Thyroid gland (tissue), 4 donors: ENCODE measurements around the gene SCART1. TPM values are rescaled to one million over a fixed set of nuclear protein-coding genes. Genes with fewer than 3 reads are reported as not detected.
"Not testable (repeated sequence)": the region's sequence is repeated elsewhere in the genome, so short reads cannot be mapped to it uniquely, and the experiment has no call there.

ENCODE experiments used
- DNase-seq, 2 donors: peaks; one replicate each; pipeline ENCODE4 v3.0.0-alpha.2; 2019
- H3K27ac ChIP-seq, 3 donors: fragments of 200-600 bp; sonication (generic); 1 replicate in 2 of 3; 2 replicates in 1 of 3; pipeline ENCODE4 v1.5.1; 2016 to 2019; ENCODE audit warnings: mild to moderate bottlenecking in 1 of 3, moderate library complexity in 1 of 3
- H3K27me3 ChIP-seq: fragments of 200-600 bp; sonication (generic); one replicate; pipeline ENCODE4 v1.5.1; 2019
- H3K36me3 ChIP-seq, 2 donors: fragments of 200-600 bp; sonication (generic); one replicate each; pipeline ENCODE4 v1.5.1; 2016 to 2019
- H3K4me1 ChIP-seq, 2 donors: fragments of 200-600 bp; sonication (generic); one replicate each; pipeline ENCODE4 v1.5.1; 2017 to 2019
- H3K4me3 ChIP-seq, 3 donors: fragments of 200-600 bp; sonication (generic); replicated peaks in 1 of 3; 1 replicate in 2 of 3; 2 replicates in 1 of 3; pipeline ENCODE4 v1.5.1; 2016; ENCODE audit warnings: mild to moderate bottlenecking in 1 of 3
- H3K9me3 ChIP-seq: fragments of 200-600 bp; sonication (generic); one replicate; pipeline ENCODE4 v1.5.1; 2017
- CTCF ChIP-seq, 6 experiments: fragments of 200-600 bp in 3 of 6; fragments of 450-650 bp in 3 of 6; sonication (generic) in 3 of 6; IDR thresholded peaks; one replicate each; pipeline ENCODE4 v1.5.1; 2016 to 2019; ENCODE audit warnings: antibody characterized with exemption in 6 of 6, mild to moderate bottlenecking in 2 of 6, inconsistent platforms in 1 of 6, moderate library complexity in 1 of 6
- POLR2A ChIP-seq, 2 donors: fragments of 450-650 bp; IDR thresholded peaks; one replicate each; pipeline ENCODE4 v1.6.1; 2017; ENCODE audit warnings: antibody characterized with exemption in 2 of 2, mild to moderate bottlenecking in 2 of 2, moderate library complexity in 1 of 2
- WGBS, 2 donors: methylation state at CpG; one replicate each; pipeline ENCODE4 v1.1.5; 2017; 5-methylcytosine and 5-hydroxymethylcytosine counted together
- intact Hi-C: fragments of 100-400 bp; cut with DNase I; formaldehyde crosslinking; loops from one replicate; pipeline ENCODE4 v1.15.1; 2023
- total RNA-seq, 4 donors: library from RNA; depleted of rRNA; stranded (reverse); fragments of >200 nt; gene quantifications; one replicate each; pipeline ENCODE4 v1.2.3, GENCODE V29; 2016

SCART1 gene
- total RNA-seq, 4 donors from 2014 or later: 2.6 to 12.6 (median 3.4) TPM

- intact Hi-C loops: no loop called here
- 91 to 93% methylated on average over 16 to 21 of the region's 25 CpGs for WGBS, 2 donors
- DNase-seq: no peak
These were observed 14.0 kb upstream of the SCART1 start for GRCh38 chr10:133439517-133440461.

GRCh38 chr10:133440633-133441285 is 13.0 kb upstream of the SCART1 start:
- no peak for DNase-seq
- no peaks in the 10 kb centered on the region for H3K27me3 ChIP-seq
- TF ChIP-seq CTCF (IDR thresholded peaks at IDR 0.05) (no peak), POLR2A (IDR thresholded peaks at IDR 0.05) (no peak)
- no peaks in the 10 kb centered on the region for H3K4me1 ChIP-seq
- no peak overlapping the region for H3K27ac ChIP-seq
- intact Hi-C loops: no loop called here
- H3K4me3 ChIP-seq: no peak overlapping the region
- H3K9me3 ChIP-seq: no peaks in the 10 kb centered on the region
- no peaks in the 10 kb centered on the region for H3K36me3 ChIP-seq
- 89 to 95% methylated on average over 14 to 15 of the region's 18 CpGs for whole genome bisulfite sequencing, 2 donors

More at GRCh38 chr10:133439517-133440461, 14.0 kb upstream of the SCART1 start:
- H3K4me3 ChIP-seq: no peak overlapping the region
- no peaks in the 10 kb centered on the region for H3K9me3 ChIP-seq
- H3K27me3 ChIP-seq: no peaks in the 10 kb centered on the region
- H3K4me1 ChIP-seq: no peaks in the 10 kb centered on the region
- H3K36me3 ChIP-seq: no peaks in the 10 kb centered on the region
- no peak overlapping the region for H3K27ac ChIP-seq
- TF ChIP-seq CTCF (IDR thresholded peaks at IDR 0.05) (no peak), POLR2A (IDR thresholded peaks at IDR 0.05) (no peak)

GRCh38 chr10:133441356-133441755 is 12.4 kb upstream of the SCART1 start:
- H3K4me1 ChIP-seq, H3K9me3 ChIP-seq, H3K27ac ChIP-seq, intact Hi-C loops, H3K36me3 ChIP-seq, H3K27me3 ChIP-seq, DNase-seq, H3K4me3 ChIP-seq: not testable (repeated sequence)
- 91 to 94% methylated on average over 11 of the region's 21 CpGs for WGBS, 2 donors

GRCh38 chr10:133441780-133442179 is 12.0 kb upstream of the SCART1 start:
- intact Hi-C loops: no loop called here
- Histone ChIP-seq H3K27ac (no peak overlapping the region), H3K36me3 (no peaks in the 10 kb centered on the region), H3K27me3 (no peaks in the 10 kb centered on the region), H3K4me3 (no peak overlapping the region), H3K9me3 (no peaks in the 10 kb centered on the region), H3K4me1 (no peaks in the 10 kb centered on the region)
- WGBS, 2 donors: 82 to 89% methylated on average over 7 to 10 of the region's 12 CpGs
- DNase-seq: no peak
- TF ChIP-seq POLR2A (IDR thresholded peaks at IDR 0.05) (no peak), CTCF (IDR thresholded peaks at IDR 0.05) (no peak)

DNA sequence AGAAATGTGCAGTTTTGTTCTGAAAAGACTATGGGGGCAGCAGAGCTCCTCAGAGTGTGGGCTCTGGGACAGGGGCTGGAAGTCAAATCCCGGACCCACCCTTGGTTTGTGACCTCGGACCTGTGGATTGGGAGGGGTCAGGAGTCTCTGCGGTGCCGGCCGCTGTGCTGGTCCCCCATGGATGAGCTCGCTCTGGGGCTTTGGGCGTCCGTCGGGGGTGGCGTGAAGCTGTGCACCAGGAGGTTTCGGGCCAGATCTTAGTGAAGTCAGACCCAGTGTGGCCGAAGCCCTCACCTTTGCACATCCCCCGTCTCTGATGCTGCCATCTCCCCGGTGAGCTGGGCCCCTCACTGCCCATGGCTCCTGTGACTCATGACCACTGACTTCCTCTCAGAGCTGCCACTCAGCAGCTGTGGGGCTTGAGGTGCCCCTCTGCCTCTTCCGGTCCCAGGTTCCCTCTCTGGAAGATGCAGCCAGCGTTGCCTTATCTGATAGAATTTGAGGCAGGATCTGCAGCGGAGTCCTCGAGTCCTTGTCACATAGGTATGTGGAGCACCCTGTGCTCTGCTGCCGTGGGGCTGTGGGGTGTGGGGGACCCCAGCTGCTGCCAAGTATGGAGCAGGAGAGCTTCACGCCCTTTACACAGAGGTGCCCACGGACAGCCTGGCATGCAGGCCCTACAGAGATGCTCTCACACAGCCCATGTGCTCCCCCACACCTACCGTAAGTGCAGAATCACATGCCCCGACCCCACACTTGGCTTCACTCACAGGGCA is 11.4 kb upstream of the SCART1 start:
- H3K4me3 ChIP-seq: no peak overlapping the region
- DNase-seq: no peak
- H3K9me3 ChIP-seq: no peaks in the 10 kb centered on the region
- WGBS, 2 donors: 85 to 90% methylated on average over 16 to 23 of the region's 23 CpGs
- TF ChIP-seq POLR2A (IDR thresholded peaks at IDR 0.05): no peak
- no peak for TF ChIP-seq CTCF (IDR thresholded peaks at IDR 0.05)
- intact Hi-C loops: no loop called here
- H3K27me3 ChIP-seq: no peaks in the 10 kb centered on the region
- no peaks in the 10 kb centered on the region for H3K4me1 ChIP-seq
- no peaks in the 10 kb centered on the region for H3K36me3 ChIP-seq
- no peak overlapping the region for H3K27ac ChIP-seq
